Measurements from ENCODE around the gene TUSC2.
A peak's percentile ranks its signal among the peaks of the same experiment; 100 is the strongest.

The TUSC2 gene

DNA sequence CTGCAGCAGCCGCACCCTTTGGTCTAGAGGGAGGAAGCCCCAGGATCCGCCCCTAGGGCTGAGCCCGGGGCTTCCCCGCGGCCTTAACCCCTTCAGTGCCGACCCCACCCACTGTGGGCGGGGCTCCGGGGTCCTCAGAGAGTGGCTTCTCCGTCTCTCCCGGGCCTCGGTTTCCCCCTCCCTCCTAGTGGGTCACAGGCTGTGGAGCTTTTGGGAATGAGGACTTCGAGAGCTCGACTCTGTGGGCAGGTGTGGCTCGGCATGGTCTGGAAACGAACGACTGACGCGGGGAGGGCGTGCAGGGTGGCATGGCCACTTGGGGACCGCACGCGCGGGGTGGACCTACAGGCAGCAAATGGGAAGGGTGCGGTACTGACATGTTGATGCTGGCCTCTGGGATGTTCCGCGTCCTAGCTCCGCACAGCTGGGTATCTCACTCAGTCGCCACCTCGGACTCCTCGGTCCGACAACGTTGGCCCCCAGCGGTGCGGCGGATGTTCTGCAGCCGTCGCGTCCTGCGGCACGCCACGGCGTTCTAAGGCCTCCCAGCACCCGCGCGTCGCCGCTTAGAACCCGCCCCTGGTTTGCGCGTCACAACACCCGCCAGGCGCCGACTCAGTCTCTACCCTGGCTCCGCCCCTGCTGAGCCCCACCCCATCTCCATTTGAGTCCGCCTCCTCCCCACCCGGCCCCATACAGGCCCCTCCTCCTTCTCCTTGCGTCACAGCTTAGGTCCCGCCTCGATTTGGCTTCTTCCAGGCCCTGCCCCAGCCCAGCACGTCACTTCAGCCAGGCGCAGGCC, 29.0 kb downstream of the TUSC2 start, which contains the start of the genes HYAL3 and NAA80:
TSS of gene HYAL3 (minus strand) at position 570 of the 802 bp plus-strand sequence. CDS start 3,803 bp downstream, outside the sequence.
TSS of gene NAA80 (minus strand) at position 570 of the 802 bp plus-strand sequence. CDS start 1,942 bp downstream, outside the sequence.
- no peaks in the 10 kb centered on the region for H3K9me2 ChIP-seq (ENCODE audit: low read depth, low read length)
- no peaks in the 10 kb centered on the region for H3K36me3 ChIP-seq (ENCODE audit: insufficient read depth, low read length)
- no peaks in the 10 kb centered on the region for H4K20me1 ChIP-seq (ENCODE audit: insufficient read depth, low read length)
- peak within 1 kb of the TSS; percentile 64; the same call in 1 of the 2 replicates for H2AFZ ChIP-seq (ENCODE audit: low read length)
- no peaks in the 10 kb centered on the region for H3K9me3 ChIP-seq (ENCODE audit: low read length)
- H3K4me2 ChIP-seq (ENCODE audit: low read length), result peak within 1 kb of the TSS; percentile 98
- no peaks in the 10 kb centered on the region for H3K27me3 ChIP-seq (ENCODE audit: insufficient read depth, low read length)
- H3K9ac ChIP-seq (ENCODE audit: low read length), result peak within 1 kb of the TSS; percentile 89
- no peaks in the 10 kb centered on the region for H3K79me2 ChIP-seq (ENCODE audit: insufficient read depth, low read length)
- peaks cover 21% of the 10 kb centered on the region for H3K4me1 ChIP-seq (ENCODE audit: insufficient read depth, low read length, severe bottlenecking)
- H3F3A ChIP-seq (ENCODE audit: insufficient read depth, low read length), result no peaks in the 10 kb centered on the region
- H3K27ac ChIP-seq (ENCODE audit: low read depth, low read length, poor library complexity, severe bottlenecking), result peak within 1 kb of the TSS; percentile 67
- H3K4me3 ChIP-seq (ENCODE audit: low read depth, low read length, poor library complexity, severe bottlenecking), result peak within 1 kb of the TSS; percentile 93
- no peak for TF ChIP-seq EZH2 (IDR thresholded peaks at IDR 0.05; ENCODE audit: borderline replicate concordance, low read length)
- TF ChIP-seq, protein P1, sequence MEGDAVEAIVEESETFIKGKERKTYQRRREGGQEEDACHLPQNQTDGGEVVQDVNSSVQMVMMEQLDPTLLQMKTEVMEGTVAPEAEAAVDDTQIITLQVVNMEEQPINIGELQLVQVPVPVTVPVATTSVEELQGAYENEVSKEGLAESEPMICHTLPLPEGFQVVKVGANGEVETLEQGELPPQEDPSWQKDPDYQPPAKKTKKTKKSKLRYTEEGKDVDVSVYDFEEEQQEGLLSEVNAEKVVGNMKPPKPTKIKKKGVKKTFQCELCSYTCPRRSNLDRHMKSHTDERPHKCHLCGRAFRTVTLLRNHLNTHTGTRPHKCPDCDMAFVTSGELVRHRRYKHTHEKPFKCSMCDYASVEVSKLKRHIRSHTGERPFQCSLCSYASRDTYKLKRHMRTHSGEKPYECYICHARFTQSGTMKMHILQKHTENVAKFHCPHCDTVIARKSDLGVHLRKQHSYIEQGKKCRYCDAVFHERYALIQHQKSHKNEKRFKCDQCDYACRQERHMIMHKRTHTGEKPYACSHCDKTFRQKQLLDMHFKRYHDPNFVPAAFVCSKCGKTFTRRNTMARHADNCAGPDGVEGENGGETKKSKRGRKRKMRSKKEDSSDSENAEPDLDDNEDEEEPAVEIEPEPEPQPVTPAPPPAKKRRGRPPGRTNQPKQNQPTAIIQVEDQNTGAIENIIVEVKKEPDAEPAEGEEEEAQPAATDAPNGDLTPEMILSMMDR (IDR thresholded peaks at IDR 0.05; ENCODE audit: low read length), result peak; percentile 49; the same call in 1 of the 2 replicates

DNA sequence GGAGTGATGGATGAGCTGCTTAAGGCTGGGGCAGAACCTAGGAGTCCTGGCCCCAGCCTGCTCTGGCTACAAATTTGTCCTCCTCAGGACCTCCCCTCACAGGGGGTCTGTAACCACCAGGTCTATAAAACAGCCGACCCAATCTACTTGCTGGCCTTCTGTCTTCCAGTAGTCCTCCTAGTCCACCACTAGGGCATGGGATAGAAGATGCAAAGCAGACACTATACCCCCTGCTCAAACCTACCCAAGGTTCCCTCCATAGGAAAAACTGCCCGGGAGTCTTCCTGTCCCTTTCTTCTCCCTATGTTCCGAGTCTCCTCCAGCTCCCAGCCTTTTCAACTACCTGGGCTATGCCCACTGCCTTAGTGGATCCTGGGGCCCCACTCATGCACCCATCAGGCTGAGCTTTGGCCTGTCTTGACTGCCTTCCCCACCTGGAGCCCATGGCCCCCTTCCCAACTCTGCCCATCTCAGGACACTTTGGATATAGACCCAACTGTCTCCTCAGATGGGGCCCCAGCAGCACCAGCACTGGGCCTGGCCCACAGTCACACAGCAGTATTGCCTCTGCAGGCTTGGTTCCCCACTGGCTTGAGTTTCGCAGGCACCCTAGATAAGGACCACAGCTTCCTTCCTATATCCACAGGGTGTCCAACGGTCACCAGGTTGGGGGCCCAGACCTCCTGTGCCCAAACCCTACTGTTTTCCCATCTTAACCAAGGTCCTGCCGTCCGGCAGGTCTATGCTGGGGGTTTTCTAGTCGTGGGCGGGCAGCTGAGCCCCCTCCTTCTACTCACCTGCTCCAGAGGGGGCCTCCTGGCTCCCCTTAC, 29.9 kb downstream of the TUSC2 start:
- no peaks in the 10 kb centered on the region for H3F3A ChIP-seq (ENCODE audit: insufficient read depth, low read length)
- no peaks in the 10 kb centered on the region for H3K36me3 ChIP-seq (ENCODE audit: insufficient read depth, low read length)
- H3K4me3 ChIP-seq (ENCODE audit: low read depth, low read length, poor library complexity, severe bottlenecking), result peak overlapping the region; percentile 93
- H4K20me1 ChIP-seq (ENCODE audit: insufficient read depth, low read length), result no peaks in the 10 kb centered on the region
- no peak overlapping the region for H2AFZ ChIP-seq (ENCODE audit: low read length)
- H3K9me2 ChIP-seq (ENCODE audit: low read depth, low read length), result no peaks in the 10 kb centered on the region
- peak overlapping the region; percentile 98 for H3K4me2 ChIP-seq (ENCODE audit: low read length)
- H3K9me3 ChIP-seq (ENCODE audit: low read length), result no peaks in the 10 kb centered on the region
- no peaks in the 10 kb centered on the region for H3K27me3 ChIP-seq (ENCODE audit: insufficient read depth, low read length)
- H3K9ac ChIP-seq (ENCODE audit: low read length), result peak overlapping the region; percentile 89; the same call in 1 of the 2 replicates
- no peak overlapping the region for H3K27ac ChIP-seq (ENCODE audit: low read depth, low read length, poor library complexity, severe bottlenecking)
- TF ChIP-seq, protein P1 (IDR thresholded peaks at IDR 0.05; ENCODE audit: low read length), result no peak
- no peak for TF ChIP-seq EZH2 (IDR thresholded peaks at IDR 0.05; ENCODE audit: borderline replicate concordance, low read length)
- H3K4me1 ChIP-seq (ENCODE audit: insufficient read depth, low read length, severe bottlenecking), result peaks cover 21% of the 10 kb centered on the region
- H3K79me2 ChIP-seq (ENCODE audit: insufficient read depth, low read length), result no peaks in the 10 kb centered on the region

DNA sequence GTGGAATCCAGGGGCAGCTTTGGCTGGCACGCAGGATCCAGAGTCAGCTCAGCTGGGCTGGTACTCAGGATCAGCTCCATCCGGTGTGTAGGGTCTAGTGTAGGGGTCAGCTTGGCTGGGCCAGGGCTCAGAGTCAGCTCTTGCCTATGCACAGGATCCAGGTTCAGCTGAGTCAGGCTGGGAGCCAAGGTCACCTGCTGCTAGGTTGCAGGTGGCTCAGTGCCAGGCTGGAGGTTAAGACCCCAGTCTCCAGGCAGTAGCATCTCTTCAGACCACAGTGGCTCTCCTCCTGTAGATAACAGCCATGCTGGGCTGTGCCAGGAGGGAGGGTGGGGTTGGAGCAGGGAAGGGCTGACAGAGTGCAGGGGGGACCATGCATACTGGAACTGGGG, 30.6 kb downstream of the TUSC2 start:
- no peak overlapping the region for H2AFZ ChIP-seq (ENCODE audit: low read length)
- H3K27me3 ChIP-seq (ENCODE audit: insufficient read depth, low read length), result no peaks in the 10 kb centered on the region
- no peaks in the 10 kb centered on the region for H4K20me1 ChIP-seq (ENCODE audit: insufficient read depth, low read length)
- H3K4me2 ChIP-seq (ENCODE audit: low read length), result no peak overlapping the region
- H3K9me2 ChIP-seq (ENCODE audit: low read depth, low read length), result no peaks in the 10 kb centered on the region
- H3F3A ChIP-seq (ENCODE audit: insufficient read depth, low read length), result no peaks in the 10 kb centered on the region
- no peaks in the 10 kb centered on the region for H3K9me3 ChIP-seq (ENCODE audit: low read length)
- H3K4me1 ChIP-seq (ENCODE audit: insufficient read depth, low read length, severe bottlenecking), result peaks cover 28% of the 10 kb centered on the region
- no peak overlapping the region for H3K27ac ChIP-seq (ENCODE audit: low read depth, low read length, poor library complexity, severe bottlenecking)
- no peak overlapping the region for H3K4me3 ChIP-seq (ENCODE audit: low read depth, low read length, poor library complexity, severe bottlenecking)
- no peaks in the 10 kb centered on the region for H3K79me2 ChIP-seq (ENCODE audit: insufficient read depth, low read length)
- TF ChIP-seq, protein P1 (IDR thresholded peaks at IDR 0.05; ENCODE audit: low read length), result no peak
- no peak for TF ChIP-seq EZH2 (IDR thresholded peaks at IDR 0.05; ENCODE audit: borderline replicate concordance, low read length)
- H3K9ac ChIP-seq (ENCODE audit: low read length), result no peak overlapping the region
- H3K36me3 ChIP-seq (ENCODE audit: insufficient read depth, low read length), result no peaks in the 10 kb centered on the region
